Peyer's patch (tissue), 4 donors: Measurements from ENCODE around the gene EPB41L5. TPM values are rescaled to one million over a fixed set of nuclear protein-coding genes. Genes with fewer than 3 reads are reported as not detected.
"Not testable (repeated sequence)": the region's sequence is repeated elsewhere in the genome, so short reads cannot be mapped to it uniquely, and the experiment has no call there.

Experiments used
- DNase-seq, 3 donors: peaks; one replicate each; pipeline ENCODE4 v3.0.0-alpha.2; 2017 to 2019
- H3K27ac ChIP-seq, 4 donors: fragments of 200-600 bp; sonication (generic); one replicate each; pipeline ENCODE4 v1.5.1; 2016 to 2019
- H3K27me3 ChIP-seq, 2 donors: fragments of 200-600 bp; sonication (generic); one replicate each; pipeline ENCODE4 v1.5.1; 2019
- H3K36me3 ChIP-seq, 3 donors: fragments of 200-600 bp; sonication (generic); one replicate each; pipeline ENCODE4 v1.5.1; 2016 to 2019
- H3K4me1 ChIP-seq, 4 donors: fragments of 200-600 bp; sonication (generic); one replicate each; pipeline ENCODE4 v1.5.1; 2016 to 2019
- H3K4me3 ChIP-seq, 4 donors: fragments of 200-600 bp; sonication (generic); 1 replicate in 3 of 4; 2 replicates in 1 of 4; pipeline ENCODE4 v1.5.1; 2016 to 2019; ENCODE audit warnings: mild to moderate bottlenecking in 1 of 4
- H3K9me3 ChIP-seq, 4 donors: fragments of 200-600 bp; sonication (generic); one replicate each; pipeline ENCODE4 v1.5.1; 2016 to 2019; ENCODE audit warnings: mild to moderate bottlenecking in 1 of 4
- POLR2A ChIP-seq, 2 donors: fragments of 450-650 bp; IDR thresholded peaks; one replicate each; pipeline ENCODE4 v1.5.1; 2017; ENCODE audit warnings: antibody characterized with exemption in 2 of 2, mild to moderate bottlenecking in 2 of 2, moderate library complexity in 2 of 2
- total RNA-seq, 4 donors: library from RNA; depleted of rRNA; stranded (reverse); fragments of >200 nt; gene quantifications; one replicate each; pipeline ENCODE4 v1.1.0, GENCODE V29; 2016
- TF ChIP-seq, protein P1 (sequence below), 6 experiments: fragments of 450-650 bp in 4 of 6; fragments of 200-600 bp in 2 of 6; sonication (generic) in 1 of 6; IDR thresholded peaks; one replicate each; pipeline ENCODE4 v1.5.1; 2017 to 2019; ENCODE audit warnings: antibody characterized with exemption in 6 of 6, mild to moderate bottlenecking in 3 of 6, moderate library complexity in 1 of 6

The EPB41L5 gene
- total RNA-seq, 4 donors from 2014 or later: 21.5 to 52.9 (median 41.4) TPM

DNA sequence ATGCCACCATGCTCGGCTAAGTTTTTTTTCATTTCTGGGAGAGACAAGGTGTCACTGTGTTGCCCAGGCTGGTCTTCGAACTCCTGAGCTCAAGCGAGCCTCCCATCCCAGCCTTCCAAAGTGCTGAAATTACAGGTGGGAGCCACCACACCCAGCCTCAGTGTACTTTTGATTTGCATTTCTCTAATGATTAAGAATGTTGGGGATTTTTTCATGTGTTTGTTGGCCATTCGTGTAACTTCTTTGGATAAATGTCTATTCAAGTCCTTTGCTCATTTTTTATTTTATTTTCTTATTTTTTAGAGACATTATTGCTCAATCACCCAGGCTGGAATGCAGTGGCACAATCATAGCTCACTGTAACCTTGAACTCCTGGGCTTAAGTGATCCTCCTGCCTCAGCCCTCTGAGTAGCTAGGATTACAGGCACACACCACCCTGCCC lies 137.2 kb downstream of the EPB41L5 start:
- H3K27ac ChIP-seq: no peak overlapping the region
- H3K4me3 ChIP-seq: no peak overlapping the region
- H3K9me3 ChIP-seq: peaks cover 0 to 14% (median 0%) of the 10 kb centered on the region in 4 donors
- no peak for DNase-seq
- no peaks in the 10 kb centered on the region for H3K4me1 ChIP-seq
- peaks cover 0 to 25% (median 0%) of the 10 kb centered on the region in 3 donors for H3K36me3 ChIP-seq
- TF ChIP-seq, protein P1, sequence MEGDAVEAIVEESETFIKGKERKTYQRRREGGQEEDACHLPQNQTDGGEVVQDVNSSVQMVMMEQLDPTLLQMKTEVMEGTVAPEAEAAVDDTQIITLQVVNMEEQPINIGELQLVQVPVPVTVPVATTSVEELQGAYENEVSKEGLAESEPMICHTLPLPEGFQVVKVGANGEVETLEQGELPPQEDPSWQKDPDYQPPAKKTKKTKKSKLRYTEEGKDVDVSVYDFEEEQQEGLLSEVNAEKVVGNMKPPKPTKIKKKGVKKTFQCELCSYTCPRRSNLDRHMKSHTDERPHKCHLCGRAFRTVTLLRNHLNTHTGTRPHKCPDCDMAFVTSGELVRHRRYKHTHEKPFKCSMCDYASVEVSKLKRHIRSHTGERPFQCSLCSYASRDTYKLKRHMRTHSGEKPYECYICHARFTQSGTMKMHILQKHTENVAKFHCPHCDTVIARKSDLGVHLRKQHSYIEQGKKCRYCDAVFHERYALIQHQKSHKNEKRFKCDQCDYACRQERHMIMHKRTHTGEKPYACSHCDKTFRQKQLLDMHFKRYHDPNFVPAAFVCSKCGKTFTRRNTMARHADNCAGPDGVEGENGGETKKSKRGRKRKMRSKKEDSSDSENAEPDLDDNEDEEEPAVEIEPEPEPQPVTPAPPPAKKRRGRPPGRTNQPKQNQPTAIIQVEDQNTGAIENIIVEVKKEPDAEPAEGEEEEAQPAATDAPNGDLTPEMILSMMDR (IDR thresholded peaks at IDR 0.05): no peak
- TF ChIP-seq POLR2A (IDR thresholded peaks at IDR 0.05): no peak
- H3K27me3 ChIP-seq: no peaks in the 10 kb centered on the region

- no peak for TF ChIP-seq POLR2A (IDR thresholded peaks at IDR 0.05)
- TF ChIP-seq, protein P1 (IDR thresholded peaks at IDR 0.05): no peak
- H3K36me3 ChIP-seq: peaks cover 0 to 30% (median 0%) of the 10 kb centered on the region in 3 donors
- no peak overlapping the region for H3K27ac ChIP-seq
Observed at GRCh38 chr2:120155308-120155707, 142.4 kb downstream of the EPB41L5 start.

DNA sequence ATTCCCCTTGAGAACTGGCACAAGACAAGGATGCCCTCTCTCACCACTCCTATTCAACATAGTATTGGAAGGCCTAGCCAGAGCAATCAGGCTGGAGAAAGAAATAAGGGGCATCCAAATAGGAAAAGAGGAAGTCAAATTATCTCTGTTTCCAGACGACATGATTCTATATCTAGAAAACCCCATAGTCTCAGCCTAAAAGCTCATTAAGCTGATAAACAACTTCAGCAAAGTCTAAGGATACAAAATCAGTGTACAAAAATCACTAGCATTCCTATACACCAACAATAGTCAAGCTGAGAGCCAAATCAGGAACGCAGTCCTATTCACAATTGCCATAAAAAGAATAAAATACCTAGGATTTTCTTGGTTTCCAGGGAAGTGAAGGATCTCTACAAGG lies 145.8 kb downstream of the EPB41L5 start:
- H3K4me1 ChIP-seq, H3K4me3 ChIP-seq, DNase-seq, H3K27ac ChIP-seq, H3K27me3 ChIP-seq, H3K9me3 ChIP-seq: not testable (repeated sequence)
- peaks cover 0 to 24% (median 0%) of the 10 kb centered on the region in 3 donors for H3K36me3 ChIP-seq

More at GRCh38 chr2:120155308-120155707, 142.4 kb downstream of the EPB41L5 start:
- no peak for DNase-seq
- H3K4me1 ChIP-seq: no peaks in the 10 kb centered on the region
- H3K9me3 ChIP-seq: peaks cover 0 to 22% (median 0%) of the 10 kb centered on the region in 4 donors
- H3K27me3 ChIP-seq: no peaks in the 10 kb centered on the region
- H3K4me3 ChIP-seq: no peak overlapping the region

GRCh38 chr2:120161190-120161589 lies 148.3 kb downstream of the EPB41L5 start:
- Histone ChIP-seq H3K4me3 (no peak overlapping the region), H3K27me3 (no peaks in the 10 kb centered on the region), H3K27ac (no peak overlapping the region), H3K9me3 (no peaks in the 10 kb centered on the region), H3K4me1 (no peaks in the 10 kb centered on the region), H3K36me3 (peaks cover 0 to 2% (median 0%) of the 10 kb centered on the region in 3 donors)
- no peak for DNase-seq
- TF ChIP-seq POLR2A (IDR thresholded peaks at IDR 0.05): no peak
- TF ChIP-seq, protein P1 (IDR thresholded peaks at IDR 0.05): no peak

- no peaks in the 10 kb centered on the region for H3K36me3 ChIP-seq
- no peak overlapping the region for H3K27ac ChIP-seq
- TF ChIP-seq POLR2A (IDR thresholded peaks at IDR 0.05): no peak
- TF ChIP-seq, protein P1 (IDR thresholded peaks at IDR 0.05): no peak
- no peaks in the 10 kb centered on the region for H3K4me1 ChIP-seq
- H3K4me3 ChIP-seq: no peak overlapping the region
- no peaks in the 10 kb centered on the region for H3K9me3 ChIP-seq
- no peaks in the 10 kb centered on the region for H3K27me3 ChIP-seq
- no peak for DNase-seq
Observed at GRCh38 chr2:120162716-120163115, 149.8 kb downstream of the EPB41L5 start.

DNA sequence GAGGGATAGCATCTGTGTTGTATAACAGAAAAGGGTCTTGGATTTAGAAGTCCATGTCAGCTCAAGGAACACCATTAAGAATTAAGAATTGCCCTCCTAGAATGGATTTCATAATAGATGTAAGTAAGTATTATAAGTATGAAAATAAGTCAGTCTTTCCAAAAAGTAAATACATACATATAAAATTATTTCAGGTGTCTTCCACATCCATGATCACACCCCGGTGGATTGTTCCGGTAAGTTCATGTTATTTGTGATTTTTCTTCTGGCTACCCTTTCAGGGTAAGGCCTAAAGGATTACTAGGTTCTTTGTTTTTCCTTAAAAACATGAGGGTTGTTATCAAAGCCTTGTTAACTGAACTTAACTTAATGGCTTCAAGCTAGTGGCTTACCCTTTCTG lies 154.4 kb downstream of the EPB41L5 start:
- DNase-seq: no peak
- Histone ChIP-seq H3K4me1 (no peaks in the 10 kb centered on the region), H3K36me3 (peaks cover 0 to 2% (median 0%) of the 10 kb centered on the region in 3 donors), H3K27me3 (no peaks in the 10 kb centered on the region), H3K4me3 (no peak overlapping the region), H3K9me3 (no peaks in the 10 kb centered on the region), H3K27ac (no peak overlapping the region)
- no peak for TF ChIP-seq POLR2A (IDR thresholded peaks at IDR 0.05)
- TF ChIP-seq, protein P1 (IDR thresholded peaks at IDR 0.05): no peak
